Measurements from ENCODE around the gene FBLN5.
"Not testable (repeated sequence)": the region's sequence is repeated elsewhere in the genome, so short reads cannot be mapped to it uniquely, and the experiment has no call there.

The FBLN5 gene

GRCh38 chr14:91876492-91876891, 71.0 kb downstream of the FBLN5 start:
- Histone ChIP-seq H3K36me3 (ENCODE audit: control insufficient read depth, insufficient read depth, low read length) (no peaks in the 10 kb centered on the region), H3K4me3 (ENCODE audit: insufficient read depth, low read depth, low read length) (no peak overlapping the region), H3K27me3 (ENCODE audit: control insufficient read depth, insufficient read depth, low read length, poor library complexity, severe bottlenecking) (no peaks in the 10 kb centered on the region), H3K9me3 (ENCODE audit: control insufficient read depth, low read length) (no peaks in the 10 kb centered on the region), H3K27ac (ENCODE audit: insufficient read depth, low read depth, low read length, poor library complexity, severe bottlenecking) (no peak overlapping the region), H3K4me1 (ENCODE audit: control insufficient read depth, insufficient read depth, low read length) (no peaks in the 10 kb centered on the region)
- WGBS, 2 experiments, result 91 to 93% methylated on average over 6 of the region's 6 CpGs

- H3K9me3 ChIP-seq (ENCODE audit: control insufficient read depth, low read length), result no peaks in the 10 kb centered on the region
- no peaks in the 10 kb centered on the region for H3K27me3 ChIP-seq (ENCODE audit: control insufficient read depth, insufficient read depth, low read length, poor library complexity, severe bottlenecking)
- H3K4me1 ChIP-seq (ENCODE audit: control insufficient read depth, insufficient read depth, low read length), result no peaks in the 10 kb centered on the region
- no peak overlapping the region for H3K4me3 ChIP-seq (ENCODE audit: insufficient read depth, low read depth, low read length)
- H3K36me3 ChIP-seq (ENCODE audit: control insufficient read depth, insufficient read depth, low read length), result no peaks in the 10 kb centered on the region
- WGBS, 2 experiments, result 94% methylated on average over 9 of the region's 9 CpGs
- no peak overlapping the region for H3K27ac ChIP-seq (ENCODE audit: insufficient read depth, low read depth, low read length, poor library complexity, severe bottlenecking)
Measured at GRCh38 chr14:91875525-91876286, 71.8 kb downstream of the FBLN5 start.

GRCh38 chr14:91873471-91874415, 73.8 kb downstream of the FBLN5 start:
- H3K4me1 ChIP-seq (ENCODE audit: control insufficient read depth, insufficient read depth, low read length), result no peaks in the 10 kb centered on the region
- WGBS, 2 experiments, result 91 to 94% methylated on average over 15 of the region's 15 CpGs
- H3K4me3 ChIP-seq (ENCODE audit: insufficient read depth, low read depth, low read length), result no peak overlapping the region
- H3K27me3 ChIP-seq (ENCODE audit: control insufficient read depth, insufficient read depth, low read length, poor library complexity, severe bottlenecking), result no peaks in the 10 kb centered on the region
- no peaks in the 10 kb centered on the region for H3K9me3 ChIP-seq (ENCODE audit: control insufficient read depth, low read length)
- H3K36me3 ChIP-seq (ENCODE audit: control insufficient read depth, insufficient read depth, low read length), result no peaks in the 10 kb centered on the region
- H3K27ac ChIP-seq (ENCODE audit: insufficient read depth, low read depth, low read length, poor library complexity, severe bottlenecking), result no peak overlapping the region

GRCh38 chr14:91872517-91873470, 74.7 kb downstream of the FBLN5 start:
- H3K4me3 ChIP-seq (ENCODE audit: insufficient read depth, low read depth, low read length), result no peak overlapping the region
- no peaks in the 10 kb centered on the region for H3K36me3 ChIP-seq (ENCODE audit: control insufficient read depth, insufficient read depth, low read length)
- no peaks in the 10 kb centered on the region for H3K4me1 ChIP-seq (ENCODE audit: control insufficient read depth, insufficient read depth, low read length)
- no peaks in the 10 kb centered on the region for H3K9me3 ChIP-seq (ENCODE audit: control insufficient read depth, low read length)
- WGBS, 2 experiments, result 83 to 86% methylated on average over 14 to 15 of the region's 15 CpGs
- no peaks in the 10 kb centered on the region for H3K27me3 ChIP-seq (ENCODE audit: control insufficient read depth, insufficient read depth, low read length, poor library complexity, severe bottlenecking)
- H3K27ac ChIP-seq (ENCODE audit: insufficient read depth, low read depth, low read length, poor library complexity, severe bottlenecking), result no peak overlapping the region

- no peak overlapping the region for H3K27ac ChIP-seq (ENCODE audit: insufficient read depth, low read depth, low read length, poor library complexity, severe bottlenecking)
- no peaks in the 10 kb centered on the region for H3K9me3 ChIP-seq (ENCODE audit: control insufficient read depth, low read length)
- WGBS, 2 experiments, result 91 to 95% methylated on average over 3 of the region's 3 CpGs
- no peaks in the 10 kb centered on the region for H3K36me3 ChIP-seq (ENCODE audit: control insufficient read depth, insufficient read depth, low read length)
- H3K4me3 ChIP-seq (ENCODE audit: insufficient read depth, low read depth, low read length), result no peak overlapping the region
- no peaks in the 10 kb centered on the region for H3K27me3 ChIP-seq (ENCODE audit: control insufficient read depth, insufficient read depth, low read length, poor library complexity, severe bottlenecking)
- no peaks in the 10 kb centered on the region for H3K4me1 ChIP-seq (ENCODE audit: control insufficient read depth, insufficient read depth, low read length)
Measured at GRCh38 chr14:91872011-91872501, 75.4 kb downstream of the FBLN5 start.

DNA sequence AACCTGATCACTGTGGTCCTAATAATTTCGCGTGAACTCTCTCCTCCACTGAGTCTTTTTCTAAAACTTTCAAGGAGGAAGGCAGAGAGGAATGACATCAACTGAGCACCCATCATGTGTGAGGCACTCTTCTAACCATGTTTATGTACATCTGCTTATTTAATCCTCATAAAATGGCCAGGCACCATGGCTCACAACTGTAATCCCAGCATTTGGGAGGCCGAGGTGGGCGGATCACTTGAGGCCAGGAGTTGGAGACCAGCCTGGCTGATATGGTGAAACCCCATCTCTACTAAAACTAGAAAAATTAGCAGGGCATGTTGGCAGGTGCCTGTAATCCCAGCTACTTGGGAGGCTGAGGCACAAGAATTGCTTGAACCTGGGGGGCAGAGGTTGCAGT, 76.1 kb downstream of the FBLN5 start:
- WGBS, 2 experiments, result 93 to 96% methylated on average over 4 of the region's 4 CpGs
- H3K4me3 ChIP-seq (ENCODE audit: insufficient read depth, low read depth, low read length); H3K27me3 ChIP-seq (ENCODE audit: control insufficient read depth, insufficient read depth, low read length, poor library complexity, severe bottlenecking); H3K4me1 ChIP-seq (ENCODE audit: control insufficient read depth, insufficient read depth, low read length); H3K27ac ChIP-seq (ENCODE audit: insufficient read depth, low read depth, low read length, poor library complexity, severe bottlenecking); H3K36me3 ChIP-seq (ENCODE audit: control insufficient read depth, insufficient read depth, low read length); H3K9me3 ChIP-seq (ENCODE audit: control insufficient read depth, low read length): not testable (repeated sequence)

- Histone ChIP-seq H3K4me1 (ENCODE audit: control insufficient read depth, insufficient read depth, low read length) (no peaks in the 10 kb centered on the region), H3K27ac (ENCODE audit: insufficient read depth, low read depth, low read length, poor library complexity, severe bottlenecking) (no peak overlapping the region), H3K9me3 (ENCODE audit: control insufficient read depth, low read length) (no peaks in the 10 kb centered on the region), H3K4me3 (ENCODE audit: insufficient read depth, low read depth, low read length) (no peak overlapping the region), H3K36me3 (ENCODE audit: control insufficient read depth, insufficient read depth, low read length) (no peaks in the 10 kb centered on the region), H3K27me3 (ENCODE audit: control insufficient read depth, insufficient read depth, low read length, poor library complexity, severe bottlenecking) (no peaks in the 10 kb centered on the region)
- WGBS, 2 experiments, result 9 to 22% methylated on average over 1 of the region's 2 CpGs
Measured at GRCh38 chr14:91870890-91871289, 76.6 kb downstream of the FBLN5 start.

DNA sequence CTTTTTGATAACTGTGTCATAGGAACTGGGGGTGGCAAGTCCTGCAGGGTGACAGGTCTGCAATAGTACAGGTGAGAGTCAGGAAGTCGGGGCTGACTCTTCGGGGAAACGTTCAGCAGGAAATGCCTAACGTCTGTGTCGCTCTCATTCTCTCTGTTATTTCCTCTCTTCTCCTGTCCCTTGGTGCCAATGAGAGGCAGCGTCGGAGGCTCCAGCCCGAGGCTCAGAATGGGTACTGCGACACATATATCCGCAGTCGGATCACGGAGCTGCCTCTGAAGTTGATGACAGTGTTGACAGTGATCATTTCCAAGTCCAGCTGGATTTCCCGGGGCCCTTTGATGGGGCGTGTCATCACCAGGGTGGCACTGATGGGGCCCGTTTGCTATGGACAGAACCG, 77.5 kb downstream of the FBLN5 start:
- no peak overlapping the region for H3K4me3 ChIP-seq (ENCODE audit: insufficient read depth, low read depth, low read length)
- no peaks in the 10 kb centered on the region for H3K27me3 ChIP-seq (ENCODE audit: control insufficient read depth, insufficient read depth, low read length, poor library complexity, severe bottlenecking)
- no peaks in the 10 kb centered on the region for H3K4me1 ChIP-seq (ENCODE audit: control insufficient read depth, insufficient read depth, low read length)
- WGBS, 2 experiments, result 86 to 90% methylated on average over 16 of the region's 16 CpGs
- no peaks in the 10 kb centered on the region for H3K9me3 ChIP-seq (ENCODE audit: control insufficient read depth, low read length)
- no peaks in the 10 kb centered on the region for H3K36me3 ChIP-seq (ENCODE audit: control insufficient read depth, insufficient read depth, low read length)
- H3K27ac ChIP-seq (ENCODE audit: insufficient read depth, low read depth, low read length, poor library complexity, severe bottlenecking), result no peak overlapping the region

DNA sequence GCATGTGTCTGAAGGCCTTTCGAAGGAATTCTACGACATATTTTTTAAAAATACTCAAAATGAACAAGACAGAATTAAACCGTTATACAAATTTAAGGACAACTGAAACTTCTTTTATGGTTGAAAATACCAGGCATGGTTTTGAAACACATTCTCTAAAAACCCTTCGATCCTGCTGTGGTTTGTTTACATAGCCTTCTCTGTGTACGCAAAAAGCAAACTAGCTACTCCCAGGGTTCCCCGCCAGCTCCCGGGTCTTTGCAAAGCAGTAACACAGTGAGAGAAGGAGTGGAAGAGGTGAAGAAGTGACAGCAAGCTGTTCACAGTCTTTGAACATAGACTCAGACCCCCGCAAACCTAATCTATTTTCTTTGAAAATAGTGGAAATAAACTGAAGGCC, 77.9 kb downstream of the FBLN5 start:
- 76 to 79% methylated on average over 8 of the region's 8 CpGs for WGBS, 2 experiments
- Histone ChIP-seq H3K9me3 (ENCODE audit: control insufficient read depth, low read length) (no peaks in the 10 kb centered on the region), H3K27ac (ENCODE audit: insufficient read depth, low read depth, low read length, poor library complexity, severe bottlenecking) (no peak overlapping the region), H3K36me3 (ENCODE audit: control insufficient read depth, insufficient read depth, low read length) (no peaks in the 10 kb centered on the region), H3K27me3 (ENCODE audit: control insufficient read depth, insufficient read depth, low read length, poor library complexity, severe bottlenecking) (no peaks in the 10 kb centered on the region), H3K4me3 (ENCODE audit: insufficient read depth, low read depth, low read length) (no peak overlapping the region), H3K4me1 (ENCODE audit: control insufficient read depth, insufficient read depth, low read length) (no peaks in the 10 kb centered on the region)

Measured in ectodermal cell (in vitro differentiated cells).